H9 (cell line): Measurements from ENCODE around the gene TSHZ1. TPM values are rescaled to one million over a fixed set of nuclear protein-coding genes. Genes with fewer than 3 reads are reported as not detected.

ENCODE experiments used
- DNase-seq: peaks from one replicate; pipeline ENCODE4 v3.0.0-alpha.2; 2017
- H2AFZ ChIP-seq: one replicate; pipeline ENCODE4 v1.6.1; 2013; ENCODE audit warnings: mild to moderate bottlenecking, low read length, control low read depth, moderate library complexity
- H2AK5ac ChIP-seq: 2 replicates; pipeline ENCODE4 v1.6.1; 2013; ENCODE audit warnings: low read length, control low read depth, mixed read lengths; ENCODE audit not compliant: insufficient read length
- H2BK120ac ChIP-seq: one replicate; pipeline ENCODE4 v1.6.1; 2013; ENCODE audit warnings: low read depth, mild to moderate bottlenecking, low read length, control low read depth, inconsistent platforms; ENCODE audit not compliant: poor library complexity, severe bottlenecking
- H2BK12ac ChIP-seq: 2 replicates; pipeline ENCODE4 v1.6.1; 2013; ENCODE audit warnings: low read length, control low read depth, mixed read lengths, low read depth; ENCODE audit not compliant: insufficient read length
- H2BK15ac ChIP-seq: 2 replicates; pipeline ENCODE4 v1.6.1; 2013; ENCODE audit warnings: low read depth, low read length, control low read depth
- H2BK20ac ChIP-seq: one replicate; pipeline ENCODE4 v1.6.1; 2013; ENCODE audit warnings: low read depth, mild to moderate bottlenecking, low read length, control low read depth, inconsistent platforms; ENCODE audit not compliant: poor library complexity, severe bottlenecking
- H2BK5ac ChIP-seq: 2 replicates; pipeline ENCODE4 v1.6.1; 2013; ENCODE audit warnings: low read length, control low read depth, mixed read lengths; ENCODE audit not compliant: insufficient read length
- H3K14ac ChIP-seq: 2 replicates; pipeline ENCODE4 v1.6.1; 2013; ENCODE audit warnings: low read length, control low read depth; ENCODE audit not compliant: insufficient read depth
- H3K18ac ChIP-seq: 2 replicates; pipeline ENCODE4 v1.6.1; 2013; ENCODE audit warnings: low read depth, mild to moderate bottlenecking, mixed read lengths, low read length, control low read depth; ENCODE audit not compliant: insufficient read length
- H3K23ac ChIP-seq: 2 replicates; pipeline ENCODE4 v1.6.1; 2013; ENCODE audit warnings: low read length, control low read depth, mixed read lengths, low read depth; ENCODE audit not compliant: insufficient read length
- H3K23me2 ChIP-seq: 2 replicates; pipeline ENCODE4 v1.6.1; 2013; ENCODE audit warnings: low read depth, mild to moderate bottlenecking, mixed read lengths, low read length, control low read depth; ENCODE audit not compliant: insufficient read length, poor library complexity, severe bottlenecking
- H3K27ac ChIP-seq: 2 replicates; pipeline ENCODE4 v1.5.1; 2013; ENCODE audit warnings: low read length, control low read depth, mixed read lengths, low read depth; ENCODE audit not compliant: insufficient read length
- H3K27me3 ChIP-seq: 2 replicates; pipeline ENCODE4 v1.6.1; 2013; ENCODE audit warnings: low read length, control low read depth, inconsistent platforms; ENCODE audit not compliant: insufficient read depth
- H3K4ac ChIP-seq: 2 replicates; pipeline ENCODE4 v1.6.1; 2013; ENCODE audit warnings: low read depth, mild to moderate bottlenecking, control low read depth, inconsistent platforms, low read length, moderate library complexity
- H3K4me1 ChIP-seq: 2 replicates; pipeline ENCODE4 v1.6.1; 2013; ENCODE audit warnings: low read length, control low read depth, inconsistent platforms; ENCODE audit not compliant: insufficient read depth
- H3K4me2 ChIP-seq: 2 replicates; pipeline ENCODE4 v1.6.1; 2013; ENCODE audit warnings: low read length, control low read depth, mixed read lengths; ENCODE audit not compliant: insufficient read length, insufficient read depth
- H3K56ac ChIP-seq: 2 replicates; pipeline ENCODE4 v1.6.1; 2013; ENCODE audit warnings: low read depth, mild to moderate bottlenecking, mixed read lengths, low read length, control low read depth; ENCODE audit not compliant: insufficient read length
- H3K79me1 ChIP-seq: 2 replicates; pipeline ENCODE4 v1.6.1; 2013; ENCODE audit warnings: low read depth, mild to moderate bottlenecking, moderate library complexity, low read length, control low read depth, inconsistent platforms; ENCODE audit not compliant: insufficient read depth, poor library complexity, severe bottlenecking
- H3K79me2 ChIP-seq: 2 replicates; pipeline ENCODE4 v1.6.1; 2013; ENCODE audit warnings: low read length, control low read depth, inconsistent platforms; ENCODE audit not compliant: insufficient read depth
- H3K9ac ChIP-seq: 2 replicates; pipeline ENCODE4 v1.6.1; 2013; ENCODE audit warnings: low read length, control low read depth, mixed read lengths; ENCODE audit not compliant: insufficient read length; ENCODE audit errors: extremely low read depth
- H3K9me3 ChIP-seq: one replicate; pipeline ENCODE4 v1.6.1; 2013; ENCODE audit warnings: low read depth, low read length, inconsistent platforms; ENCODE audit not compliant: control insufficient read depth
- H3T11ph ChIP-seq: one replicate; pipeline ENCODE4 v1.6.1; 2013; ENCODE audit warnings: mild to moderate bottlenecking, low read length, control low read depth, inconsistent platforms
- H4K20me1 ChIP-seq: one replicate; pipeline ENCODE4 v1.6.1; 2013; ENCODE audit not compliant: control insufficient read depth, insufficient read length, insufficient read depth
- H4K5ac ChIP-seq: 2 replicates; pipeline ENCODE4 v1.6.1; 2013; ENCODE audit warnings: low read depth, mild to moderate bottlenecking, mixed read lengths, low read length, control low read depth; ENCODE audit not compliant: insufficient read length
- H4K8ac ChIP-seq: replicated peaks from 2 replicates; pipeline ENCODE4 v1.6.1; 2013; ENCODE audit warnings: low read length, control low read depth, mixed read lengths, low read depth; ENCODE audit not compliant: insufficient read length
- H4K91ac ChIP-seq: 2 replicates; pipeline ENCODE4 v1.6.1; 2013; ENCODE audit warnings: low read depth, mild to moderate bottlenecking, moderate library complexity, mixed read lengths, low read length, control low read depth; ENCODE audit not compliant: insufficient read length
- H3K27ac Mint-ChIP-seq, 3 experiments: 2 replicates in 2 of 3; 3 replicates in 1 of 3; pipeline ENCODE4 v1.8.0; 2020 to 2021; ENCODE audit warnings: mixed read lengths in 3 of 3, mild to moderate bottlenecking in 1 of 3, moderate library complexity in 1 of 3
- H3K27me3 Mint-ChIP-seq: 2 replicates; pipeline ENCODE4 v1.8.0; 2021; ENCODE audit warnings: low read depth, mild to moderate bottlenecking, moderate library complexity, mixed read lengths
- H3K36me3 Mint-ChIP-seq, 3 experiments: 2 replicates in 2 of 3; 3 replicates in 1 of 3; pipeline ENCODE4 v1.8.0; 2020 to 2021; ENCODE audit warnings: low read depth in 3 of 3, mixed read lengths in 3 of 3; ENCODE audit not compliant: insufficient read depth in 1 of 3
- H3K4me1 Mint-ChIP-seq, 2 experiments: 2 replicates each; pipeline ENCODE4 v1.8.0; 2020; ENCODE audit warnings: mixed read lengths in 2 of 2
- H3K4me3 Mint-ChIP-seq, 2 experiments: 2 replicates in 1 of 2; 3 replicates in 1 of 2; pipeline ENCODE4 v1.8.0; 2020 to 2021; ENCODE audit warnings: mild to moderate bottlenecking in 2 of 2, mixed read lengths in 2 of 2, moderate library complexity in 1 of 2
- H3K9me3 Mint-ChIP-seq, 2 experiments: 2 replicates in 1 of 2; 3 replicates in 1 of 2; pipeline ENCODE4 v1.8.0; 2020; ENCODE audit warnings: mild to moderate bottlenecking in 2 of 2, mixed read lengths in 2 of 2, moderate library complexity in 1 of 2
- WGBS: extraction: QIAGEN DNeasy Blood & Tissue Kit; methylation state at CpG from one replicate; pipeline ENCODE4 v1.1.7; 2013; ENCODE audit warnings: missing lambda C conversion rate, low lambda C conversion rate, mixed read lengths; ENCODE audit not compliant: insufficient read length; ENCODE audit errors: extremely low coverage; 5-methylcytosine and 5-hydroxymethylcytosine counted together
- total RNA-seq: library from RNA; stranded (reverse); gene quantifications from 2 replicates; pipeline ENCODE4 v1.2.1, GENCODE V29; 2021
- TF ChIP-seq, protein P1 (sequence below): fragments of 200-600 bp; sonication (generic); conservative IDR thresholded peaks from 3 replicates; pipeline ENCODE4 v1.8.0; 2021; ENCODE audit warnings: antibody characterized with exemption, mild to moderate bottlenecking

Gene TSHZ1
- total RNA-seq, 1 experiment from 2014 or later = 0.15 TPM

DNA sequence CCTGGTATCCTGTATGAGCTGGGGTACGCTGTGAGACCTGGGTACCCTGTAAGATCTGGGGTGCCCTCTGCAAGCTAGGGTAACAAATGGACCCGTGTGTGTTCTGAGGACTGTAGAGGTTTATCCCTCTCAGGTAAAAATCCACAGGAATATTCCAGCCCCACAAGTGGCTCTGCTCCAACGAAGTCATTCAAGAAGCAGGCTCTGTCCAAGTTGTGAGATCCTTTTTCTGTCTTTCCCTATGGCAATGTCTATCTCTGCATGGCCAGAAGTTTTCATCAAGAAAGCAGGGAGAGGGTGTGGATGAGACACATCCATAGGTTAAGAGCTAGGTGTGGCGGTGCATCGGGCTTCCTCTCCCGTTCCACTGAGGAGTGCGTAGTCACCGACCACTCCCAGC, 44.7 kb upstream of the TSHZ1 start:
- no peak overlapping the region for H3K56ac ChIP-seq
- H3K27me3 ChIP-seq = no peaks in the 10 kb centered on the region
- H4K20me1 ChIP-seq = no peaks in the 10 kb centered on the region
- H4K5ac ChIP-seq = no peak overlapping the region
- no peak overlapping the region for H2BK120ac ChIP-seq
- H3K9ac ChIP-seq = no peak overlapping the region
- Mint-ChIP-seq H3K9me3 (no peaks in the 10 kb centered on the region), H3K36me3 (no peaks in the 10 kb centered on the region), H3K4me3 (no peak overlapping the region), H3K27me3 (no peaks in the 10 kb centered on the region), H3K27ac (no peak overlapping the region), H3K4me1 (0 out of 4 replicates have a peak, but pooled peaks cover under 1 to 3% of the 10 kb centered on the region in 2 experiments)
- H3K14ac ChIP-seq = no peak overlapping the region
- H3T11ph ChIP-seq = no peak overlapping the region
- H3K9me3 ChIP-seq = no peaks in the 10 kb centered on the region
- no CpG with 5 or more reads among the region's 8 CpGs for WGBS
- no peaks in the 10 kb centered on the region for H3K79me2 ChIP-seq
- TF ChIP-seq, protein P1, sequence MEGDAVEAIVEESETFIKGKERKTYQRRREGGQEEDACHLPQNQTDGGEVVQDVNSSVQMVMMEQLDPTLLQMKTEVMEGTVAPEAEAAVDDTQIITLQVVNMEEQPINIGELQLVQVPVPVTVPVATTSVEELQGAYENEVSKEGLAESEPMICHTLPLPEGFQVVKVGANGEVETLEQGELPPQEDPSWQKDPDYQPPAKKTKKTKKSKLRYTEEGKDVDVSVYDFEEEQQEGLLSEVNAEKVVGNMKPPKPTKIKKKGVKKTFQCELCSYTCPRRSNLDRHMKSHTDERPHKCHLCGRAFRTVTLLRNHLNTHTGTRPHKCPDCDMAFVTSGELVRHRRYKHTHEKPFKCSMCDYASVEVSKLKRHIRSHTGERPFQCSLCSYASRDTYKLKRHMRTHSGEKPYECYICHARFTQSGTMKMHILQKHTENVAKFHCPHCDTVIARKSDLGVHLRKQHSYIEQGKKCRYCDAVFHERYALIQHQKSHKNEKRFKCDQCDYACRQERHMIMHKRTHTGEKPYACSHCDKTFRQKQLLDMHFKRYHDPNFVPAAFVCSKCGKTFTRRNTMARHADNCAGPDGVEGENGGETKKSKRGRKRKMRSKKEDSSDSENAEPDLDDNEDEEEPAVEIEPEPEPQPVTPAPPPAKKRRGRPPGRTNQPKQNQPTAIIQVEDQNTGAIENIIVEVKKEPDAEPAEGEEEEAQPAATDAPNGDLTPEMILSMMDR = no peak
- no peak overlapping the region for H2BK20ac ChIP-seq
- no peak overlapping the region for H3K4me2 ChIP-seq
- H3K18ac ChIP-seq = no peak overlapping the region
- no peak overlapping the region for H4K91ac ChIP-seq
- H2AK5ac ChIP-seq = no peak overlapping the region
- no peak overlapping the region for H3K4ac ChIP-seq
- DNase-seq = no peak
- no peak overlapping the region for H2BK5ac ChIP-seq
- H2BK15ac ChIP-seq = no peak overlapping the region
- no peak overlapping the region for H4K8ac ChIP-seq
- H3K23ac ChIP-seq = no peak overlapping the region
- no peaks in the 10 kb centered on the region for H3K79me1 ChIP-seq
- no peak overlapping the region for H3K27ac ChIP-seq
- H3K23me2 ChIP-seq = no peaks in the 10 kb centered on the region
- H2BK12ac ChIP-seq = no peak overlapping the region
- no peak overlapping the region for H2AFZ ChIP-seq
- no peaks in the 10 kb centered on the region for H3K4me1 ChIP-seq
